IMR-90 (cell line): ENCODE data around the gene FGG. TPM values are rescaled to one million over a fixed set of nuclear protein-coding genes. Genes with fewer than 3 reads are reported as not detected.
"Not testable (repeated sequence)": the region's sequence is repeated elsewhere in the genome, so short reads cannot be mapped to it uniquely, and the experiment has no call there.

Experiments used
- ATAC-seq: fragments of 200-7000 bp; cut with Tn5 transposase; 2 replicates; pipeline ENCODE4 v1.9.1; 2020; ENCODE audit warnings: low read depth, mild to moderate bottlenecking, moderate library complexity
- BruUV-seq: library from RNA; stranded (reverse); fragments of 400-500 nt; replicated peaks from 2 replicates; lab custom pipeline; 2021; lab: Mats Ljungman, UMichigan
- CTCF ChIA-PET: fragments of 300-600 bp; formaldehyde crosslinking; extraction: SDS; loops from one replicate; lab custom pipeline; 2021; ENCODE audit warnings: antibody characterized with exemption; lab: Yijun Ruan, JAX
- POLR2A ChIA-PET: fragments of 300-600 bp; sonication (Branson Sonifier 250); formaldehyde crosslinking; loops from one replicate; lab custom pipeline; 2022; ENCODE audit warnings: antibody characterized with exemption; ENCODE audit not compliant: unreplicated experiment; lab: Charles Lee
- DNase-seq: peaks from one replicate; pipeline ENCODE4 v3.0.0; 2013
- H2AFZ ChIP-seq: replicated peaks from 2 replicates; pipeline ENCODE3; 2013; ENCODE audit warnings: low read length, mild to moderate bottlenecking; ENCODE audit not compliant: poor library complexity
- H2AK5ac ChIP-seq: 2 replicates; pipeline ENCODE4 v1.6.1; 2013; ENCODE audit warnings: low read depth, low read length, inconsistent platforms
- H2AK9ac ChIP-seq: replicated peaks from 2 replicates; pipeline ENCODE3; 2013; ENCODE audit warnings: mild to moderate bottlenecking, low read depth, low read length, moderate library complexity; ENCODE audit not compliant: poor library complexity
- H2BK120ac ChIP-seq: 2 replicates; pipeline ENCODE4 v1.6.1; 2013; ENCODE audit warnings: low read depth, low read length, inconsistent platforms
- H2BK15ac ChIP-seq: 3 replicates; pipeline ENCODE4 v1.6.1; 2013; ENCODE audit warnings: low read depth, low read length, inconsistent platforms
- H2BK20ac ChIP-seq: 2 replicates; pipeline ENCODE4 v1.6.1; 2013; ENCODE audit warnings: low read depth, mild to moderate bottlenecking, inconsistent platforms, low read length, moderate library complexity
- H2BK5ac ChIP-seq: 2 replicates; pipeline ENCODE4 v1.6.1; 2013; ENCODE audit warnings: mild to moderate bottlenecking, low read depth, low read length, inconsistent platforms; ENCODE audit not compliant: poor library complexity, severe bottlenecking
- H3K14ac ChIP-seq: replicated peaks from 2 replicates; pipeline ENCODE4 v1.6.1; 2013; ENCODE audit warnings: low read depth, low read length, inconsistent platforms
- H3K18ac ChIP-seq: 2 replicates; pipeline ENCODE4 v1.6.1; 2013; ENCODE audit warnings: low read depth, low read length, control low read depth
- H3K23ac ChIP-seq: 2 replicates; pipeline ENCODE4 v1.6.1; 2013; ENCODE audit warnings: low read depth, low read length, inconsistent platforms
- H3K27ac ChIP-seq: 2 replicates; pipeline ENCODE4 v1.5.1; 2013; ENCODE audit warnings: mild to moderate bottlenecking, control low read depth, low read length; ENCODE audit not compliant: insufficient read depth
- H3K27me3 ChIP-seq: 2 replicates; pipeline ENCODE4 v1.6.1; 2013; ENCODE audit warnings: low read length; ENCODE audit not compliant: control insufficient read depth, insufficient read depth
- H3K36me3 ChIP-seq: 2 replicates; pipeline ENCODE4 v1.6.1; 2013; ENCODE audit warnings: low read length, mixed read lengths; ENCODE audit not compliant: control insufficient read depth, insufficient read depth
- H3K4ac ChIP-seq: 2 replicates; pipeline ENCODE4 v1.6.1; 2013; ENCODE audit warnings: low read depth, low read length, inconsistent platforms
- H3K4me1 ChIP-seq: 2 replicates; pipeline ENCODE4 v1.6.1; 2013; ENCODE audit warnings: low read length, mixed read lengths; ENCODE audit not compliant: control insufficient read depth, insufficient read depth
- H3K4me2 ChIP-seq: 2 replicates; pipeline ENCODE4 v1.6.1; 2013; ENCODE audit warnings: low read depth, mild to moderate bottlenecking, control low read depth, low read length, moderate library complexity
- H3K4me3 ChIP-seq: 2 replicates; pipeline ENCODE4 v1.5.1; 2013; ENCODE audit warnings: low read depth, mild to moderate bottlenecking, control low read depth, low read length, moderate library complexity; ENCODE audit not compliant: insufficient read depth
- H3K56ac ChIP-seq: 2 replicates; pipeline ENCODE4 v1.6.1; 2013; ENCODE audit warnings: low read length, inconsistent platforms; ENCODE audit not compliant: insufficient read depth; ENCODE audit errors: extremely low read depth
- H3K79me1 ChIP-seq, 2 experiments: 2 replicates each; pipeline ENCODE4 v1.6.1; 2013; ENCODE audit warnings: low read length in 2 of 2, inconsistent platforms in 1 of 2, low read depth in 1 of 2
- H3K9ac ChIP-seq: 2 replicates; pipeline ENCODE4 v1.6.1; 2013; ENCODE audit warnings: low read depth, low read length, control low read depth
- H3K9me1 ChIP-seq: 2 replicates; pipeline ENCODE4 v1.6.1; 2013; ENCODE audit warnings: low read length, inconsistent platforms; ENCODE audit not compliant: insufficient read depth
- H3K9me3 ChIP-seq: 2 replicates; pipeline ENCODE4 v1.6.1; 2013; ENCODE audit warnings: low read length; ENCODE audit not compliant: control insufficient read depth, insufficient read depth
- H4K20me1 ChIP-seq: 2 replicates; pipeline ENCODE4 v1.6.1; 2013; ENCODE audit warnings: low read length, inconsistent platforms; ENCODE audit not compliant: insufficient read depth
- H4K5ac ChIP-seq: 2 replicates; pipeline ENCODE4 v1.6.1; 2013; ENCODE audit warnings: mild to moderate bottlenecking, low read depth, low read length, control low read depth
- H4K8ac ChIP-seq, 2 experiments: 2 replicates each; pipeline ENCODE4 v1.6.1; 2013; ENCODE audit warnings: low read depth in 2 of 2, low read length in 2 of 2, control low read depth in 1 of 2, inconsistent platforms in 1 of 2
- H4K91ac ChIP-seq: 2 replicates; pipeline ENCODE4 v1.6.1; 2013; ENCODE audit warnings: low read depth, low read length, inconsistent platforms; ENCODE audit not compliant: insufficient read depth
- WGBS, 2 experiments: methylation state at CpG; one replicate each; pipeline versions ENCODE4 v1.1.5 to v1.1.7; 2013; ENCODE audit warnings: missing lambda C conversion rate in 2 of 2; ENCODE audit not compliant: insufficient read length in 1 of 2; ENCODE audit errors: extremely low coverage in 2 of 2; 5-methylcytosine and 5-hydroxymethylcytosine counted together
- dilution Hi-C: fragments of 300-500 bp; cut with HindIII; formaldehyde crosslinking; loops from one replicate; pipeline ENCODE4 v1.14.3; 2018; ENCODE audit warnings: low sequenced_read_pairs; ENCODE audit not compliant: unreplicated experiment
- in situ Hi-C: fragments of 300-500 bp; cut with MboI; formaldehyde crosslinking; loops from 3 replicates; pipeline ENCODE4 v1.14.3; 2019; ENCODE audit warnings: low sequenced_read_pairs, inconsistent platforms, mixed read lengths
- intact Hi-C: fragments of 100-400 bp; cut with micrococcal nuclease; formaldehyde crosslinking; loops from 2 replicates; pipeline ENCODE4 v1.10.0; 2022
- polyA plus RNA-seq, 3 experiments: library from polyadenylated mRNA; depleted of rRNA; stranded (reverse); fragments of >200 nt; gene quantifications; 2 replicates each; pipeline ENCODE4 v1.2.3, GENCODE V29; 2012; ENCODE audit warnings: low replicate concordance in 1 of 3
- total RNA-seq: library from RNA; depleted of rRNA; stranded (reverse); fragments of >200 nt; gene quantifications from 2 replicates; pipeline ENCODE4 v1.2.3, GENCODE V29; 2012

The FGG gene
- total and polyA plus RNA-seq, 2 of the 4 experiments (the other 2 are of a cell fraction) = not detected

- H3K4me2 ChIP-seq, H3K27me3 ChIP-seq, H3K36me3 ChIP-seq, ATAC-seq, H3K27ac ChIP-seq, H3K23ac ChIP-seq, H2BK20ac ChIP-seq, H2BK15ac ChIP-seq, intact Hi-C loops, H3K56ac ChIP-seq, H2AK9ac ChIP-seq, H4K8ac ChIP-seq, H3K4me1 ChIP-seq, H3K9ac ChIP-seq, H4K20me1 ChIP-seq, H4K91ac ChIP-seq, H2AK5ac ChIP-seq, H2BK5ac ChIP-seq, BruUV-seq, H3K14ac ChIP-seq, H3K9me3 ChIP-seq, H2AFZ ChIP-seq, H4K5ac ChIP-seq, H3K4me3 ChIP-seq, H3K4ac ChIP-seq, POLR2A ChIA-PET, H2BK120ac ChIP-seq, H3K9me1 ChIP-seq, in situ Hi-C loops, H3K18ac ChIP-seq, dilution Hi-C loops, H3K79me1 ChIP-seq, DNase-seq: not testable (repeated sequence)
- WGBS, 2 experiments = 68% methylated on average over 3 of the region's 3 CpGs; no CpG with 5 or more reads in 1 of the 2 experiments
- CTCF ChIA-PET = interaction anchor here (0.8 to 1.6 kb wide), 2 partner anchors 24 to 35 kb away, joined by 4 to 5 read pairs; no protein-coding TSS in a partner anchor
Measured at GRCh38 chr4:154594343-154594742, 18.1 kb downstream of the FGG start.
